Endodermal cell (in vitro differentiated cells): ENCODE results near the gene RGS3. TPM values are rescaled to one million over a fixed set of nuclear protein-coding genes. Genes with fewer than 3 reads are reported as not detected.

Experiments
- DNase-seq: peaks from one replicate; pipeline ENCODE4 v3.0.0-alpha.2; 2017
- H3K27ac ChIP-seq: 2 replicates; pipeline ENCODE4 v1.5.1; 2013; ENCODE audit warnings: mild to moderate bottlenecking, low read depth, low read length, moderate library complexity
- H3K27me3 ChIP-seq: 2 replicates; pipeline ENCODE4 v1.6.1; 2013; ENCODE audit warnings: mild to moderate bottlenecking, low read length, moderate library complexity; ENCODE audit not compliant: insufficient read depth, control insufficient read depth, poor library complexity, severe bottlenecking
- H3K36me3 ChIP-seq: 2 replicates; pipeline ENCODE4 v1.7.0; 2013; ENCODE audit warnings: mild to moderate bottlenecking, low read length, moderate library complexity; ENCODE audit not compliant: control insufficient read depth, insufficient read depth
- H3K4me1 ChIP-seq: one replicate; pipeline ENCODE4 v1.7.0; 2013; ENCODE audit warnings: low read length; ENCODE audit not compliant: control insufficient read depth, insufficient read depth
- H3K4me3 ChIP-seq: 2 replicates; pipeline ENCODE4 v1.5.1; 2013; ENCODE audit warnings: mild to moderate bottlenecking, low read length, moderate library complexity
- H3K9ac ChIP-seq: 2 replicates; pipeline ENCODE4 v1.6.1; 2013; ENCODE audit warnings: mild to moderate bottlenecking, low read length, moderate library complexity; ENCODE audit not compliant: poor library complexity, severe bottlenecking; ENCODE audit errors: extremely low read depth
- H3K9me3 ChIP-seq: 2 replicates; pipeline ENCODE4 v1.6.1; 2013; ENCODE audit warnings: mild to moderate bottlenecking, low read length, moderate library complexity; ENCODE audit not compliant: control insufficient read depth
- H3K27ac Mint-ChIP-seq: 2 replicates; pipeline ENCODE4 v1.8.0; 2020; ENCODE audit warnings: mixed read lengths
- H3K27me3 Mint-ChIP-seq: 2 replicates; pipeline ENCODE4 v1.8.0; 2021; ENCODE audit warnings: mild to moderate bottlenecking, mixed read lengths; ENCODE audit not compliant: insufficient read depth
- H3K36me3 Mint-ChIP-seq: 2 replicates; pipeline ENCODE4 v1.8.0; 2020; ENCODE audit warnings: low read depth, mixed read lengths
- H3K4me1 Mint-ChIP-seq: 2 replicates; pipeline ENCODE4 v1.8.0; 2020; ENCODE audit warnings: mixed read lengths
- H3K4me3 Mint-ChIP-seq: 2 replicates; pipeline ENCODE4 v1.8.0; 2020; ENCODE audit warnings: mild to moderate bottlenecking, moderate library complexity, mixed read lengths
- H3K9me3 Mint-ChIP-seq: 2 replicates; pipeline ENCODE4 v1.8.0; 2020; ENCODE audit warnings: mild to moderate bottlenecking, mixed read lengths
- WGBS, 2 experiments: methylation state at CpG; one replicate each; pipeline versions ENCODE4 v1.1.5 to v1.1.7; 2013; ENCODE audit warnings: missing lambda C conversion rate in 2 of 2, mixed read lengths in 1 of 2; ENCODE audit not compliant: insufficient coverage in 1 of 2, insufficient read length in 1 of 2; 5-methylcytosine and 5-hydroxymethylcytosine counted together
- total RNA-seq, 2 donors: library from RNA; stranded (reverse); fragmentation: NEBNext Ultra II Directional in 1 of 2; extraction: Animal tissue kit (Norgen Biotek cat#: 25700) in 1 of 2; gene quantifications; 2 replicates in 1 of 2; 3 replicates in 1 of 2; pipeline ENCODE4 v1.2.1, GENCODE V29; 2021
- TF ChIP-seq, protein P1 (sequence below): fragments of 200-600 bp; sonication (generic); conservative IDR thresholded peaks from 2 replicates; pipeline ENCODE4 v1.5.0; 2021; ENCODE audit warnings: antibody characterized with exemption, mild to moderate bottlenecking

Gene RGS3
- total RNA-seq, 2 donors from 2014 or later, result 20.7 to 40.3 TPM

DNA sequence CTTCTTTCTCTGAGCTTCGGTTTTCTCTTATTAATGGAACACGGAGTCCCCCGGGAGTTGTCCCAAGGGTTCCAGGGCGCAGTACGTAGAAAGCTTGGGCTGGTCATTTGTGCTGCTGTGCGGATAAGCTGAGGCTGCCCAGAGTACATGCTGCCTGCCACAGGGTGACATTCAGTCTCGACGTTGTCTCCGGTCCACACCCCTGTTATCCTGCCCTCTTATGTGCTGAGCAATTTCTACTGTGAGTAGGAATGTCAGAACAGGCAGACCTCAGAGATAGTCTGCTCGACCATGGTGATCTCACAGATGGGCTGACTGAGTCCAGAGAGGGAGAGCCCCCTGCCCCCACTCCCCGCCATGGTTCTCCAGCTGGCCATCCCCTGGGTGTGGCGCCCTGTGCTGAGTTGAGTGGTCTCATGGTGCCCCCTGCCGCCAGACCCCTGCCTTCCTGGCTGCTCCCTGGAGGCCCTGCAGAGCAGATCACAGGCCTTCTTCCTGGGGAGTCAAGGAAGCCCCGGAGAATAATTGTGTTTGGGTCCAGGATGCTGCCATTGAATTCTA is 124.0 kb downstream of the RGS3 start:
- H3K9me3 Mint-ChIP-seq, result no peaks in the 10 kb centered on the region
- Histone ChIP-seq H3K9ac (no peak overlapping the region), H3K4me1 (no peaks in the 10 kb centered on the region), H3K27me3 (no peaks in the 10 kb centered on the region), H3K9me3 (no peaks in the 10 kb centered on the region), H3K4me3 (no peak overlapping the region), H3K36me3 (no peaks in the 10 kb centered on the region), H3K27ac (no peak overlapping the region)
- no peak overlapping the region for H3K4me3 Mint-ChIP-seq
- H3K4me1 Mint-ChIP-seq, result peaks cover 13% of the 10 kb centered on the region
- TF ChIP-seq, protein P1, sequence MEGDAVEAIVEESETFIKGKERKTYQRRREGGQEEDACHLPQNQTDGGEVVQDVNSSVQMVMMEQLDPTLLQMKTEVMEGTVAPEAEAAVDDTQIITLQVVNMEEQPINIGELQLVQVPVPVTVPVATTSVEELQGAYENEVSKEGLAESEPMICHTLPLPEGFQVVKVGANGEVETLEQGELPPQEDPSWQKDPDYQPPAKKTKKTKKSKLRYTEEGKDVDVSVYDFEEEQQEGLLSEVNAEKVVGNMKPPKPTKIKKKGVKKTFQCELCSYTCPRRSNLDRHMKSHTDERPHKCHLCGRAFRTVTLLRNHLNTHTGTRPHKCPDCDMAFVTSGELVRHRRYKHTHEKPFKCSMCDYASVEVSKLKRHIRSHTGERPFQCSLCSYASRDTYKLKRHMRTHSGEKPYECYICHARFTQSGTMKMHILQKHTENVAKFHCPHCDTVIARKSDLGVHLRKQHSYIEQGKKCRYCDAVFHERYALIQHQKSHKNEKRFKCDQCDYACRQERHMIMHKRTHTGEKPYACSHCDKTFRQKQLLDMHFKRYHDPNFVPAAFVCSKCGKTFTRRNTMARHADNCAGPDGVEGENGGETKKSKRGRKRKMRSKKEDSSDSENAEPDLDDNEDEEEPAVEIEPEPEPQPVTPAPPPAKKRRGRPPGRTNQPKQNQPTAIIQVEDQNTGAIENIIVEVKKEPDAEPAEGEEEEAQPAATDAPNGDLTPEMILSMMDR, result peak; percentile 84
- no peaks in the 10 kb centered on the region for H3K27me3 Mint-ChIP-seq
- no peaks in the 10 kb centered on the region for H3K36me3 Mint-ChIP-seq
- 79 to 90% methylated on average over 7 to 14 of the region's 14 CpGs for WGBS, 2 experiments
- peak; percentile 90 for DNase-seq
- H3K27ac Mint-ChIP-seq, result peak overlapping the region; percentile 52

DNA sequence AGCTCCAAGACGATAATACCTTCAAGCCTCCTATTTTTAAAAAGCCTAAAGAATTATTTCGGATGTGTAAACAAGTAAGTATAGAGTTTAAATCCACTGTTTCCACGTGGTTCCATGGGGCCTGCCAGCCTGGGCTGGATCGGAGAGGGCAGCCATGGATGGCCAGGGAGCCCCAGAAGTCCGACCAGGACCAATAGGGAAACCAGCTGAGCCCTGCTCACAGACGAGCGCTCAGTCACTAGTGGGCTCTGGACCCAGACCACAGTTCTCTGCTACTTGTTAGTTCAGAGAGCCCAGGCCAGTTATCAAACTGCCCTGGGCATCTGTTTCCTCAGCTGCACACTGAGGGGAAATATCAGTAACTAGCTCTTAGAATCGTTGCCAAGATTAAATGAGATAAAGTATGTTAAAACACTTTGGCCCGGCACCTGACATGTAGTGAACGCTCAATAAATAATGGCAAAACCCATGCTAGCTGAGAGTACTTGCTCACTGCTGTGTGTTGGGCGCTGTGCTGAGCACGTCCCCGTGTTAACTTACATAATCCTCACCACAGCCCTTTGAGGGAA is 124.8 kb downstream of the RGS3 start:
- Mint-ChIP-seq H3K27me3 (no peaks in the 10 kb centered on the region), H3K4me3 (no peak overlapping the region), H3K9me3 (no peaks in the 10 kb centered on the region), H3K36me3 (no peaks in the 10 kb centered on the region), H3K27ac (no peak overlapping the region), H3K4me1 (peaks cover 17% of the 10 kb centered on the region)
- no peak overlapping the region for H3K9ac ChIP-seq
- WGBS, 2 experiments, result 89 to 92% methylated on average over 8 to 13 of the region's 13 CpGs
- H3K9me3 ChIP-seq, result no peaks in the 10 kb centered on the region
- H3K4me1 ChIP-seq, result peaks cover 5% of the 10 kb centered on the region
- H3K27me3 ChIP-seq, result no peaks in the 10 kb centered on the region
- DNase-seq, result no peak
- H3K4me3 ChIP-seq, result no peak overlapping the region
- H3K36me3 ChIP-seq, result no peaks in the 10 kb centered on the region
- no peak overlapping the region for H3K27ac ChIP-seq
- TF ChIP-seq, protein P1, result no peak

DNA sequence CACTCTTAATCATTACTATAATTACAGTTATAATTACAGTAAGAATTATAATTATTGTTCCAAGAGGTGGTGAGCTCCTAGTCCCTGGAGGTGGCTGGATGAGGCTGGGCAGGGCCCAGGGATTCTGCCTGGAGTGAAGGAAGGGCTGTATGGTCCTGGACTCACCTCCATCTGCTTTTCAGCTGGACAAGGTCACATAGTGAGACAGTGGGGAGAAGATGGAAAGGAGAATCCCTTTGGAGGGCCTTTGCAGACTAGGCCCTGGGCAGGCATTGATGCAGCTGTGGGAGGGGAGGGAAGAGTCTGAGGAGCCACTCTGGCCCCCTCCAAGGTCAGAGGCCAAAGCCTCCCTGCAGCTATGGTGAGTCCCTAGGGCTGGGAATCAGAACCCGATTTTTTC is 125.4 kb downstream of the RGS3 start:
- TF ChIP-seq, protein P1, result no peak
- no peaks in the 10 kb centered on the region for H3K9me3 ChIP-seq
- no peak overlapping the region for H3K9ac ChIP-seq
- Mint-ChIP-seq H3K27ac (no peak overlapping the region), H3K27me3 (no peaks in the 10 kb centered on the region), H3K4me1 (peaks cover 22% of the 10 kb centered on the region), H3K36me3 (no peaks in the 10 kb centered on the region), H3K9me3 (no peaks in the 10 kb centered on the region), H3K4me3 (no peak overlapping the region)
- DNase-seq, result no peak
- no peak overlapping the region for H3K27ac ChIP-seq
- WGBS, 2 experiments, result 79 to 100% methylated on average over 1 of the region's 1 CpG
- no peak overlapping the region for H3K4me3 ChIP-seq
- no peaks in the 10 kb centered on the region for H3K36me3 ChIP-seq
- no peaks in the 10 kb centered on the region for H3K27me3 ChIP-seq
- H3K4me1 ChIP-seq, result peaks cover 9% of the 10 kb centered on the region
